ENCODE data around the gene LIPG. TPM values are rescaled to one million over a fixed set of nuclear protein-coding genes. Genes with fewer than 3 reads are reported as not detected.

LIPG gene
- total RNA-seq, 4 donors from 2014 or later: 0.24 to 6.4 (median 1.9) TPM

DNA sequence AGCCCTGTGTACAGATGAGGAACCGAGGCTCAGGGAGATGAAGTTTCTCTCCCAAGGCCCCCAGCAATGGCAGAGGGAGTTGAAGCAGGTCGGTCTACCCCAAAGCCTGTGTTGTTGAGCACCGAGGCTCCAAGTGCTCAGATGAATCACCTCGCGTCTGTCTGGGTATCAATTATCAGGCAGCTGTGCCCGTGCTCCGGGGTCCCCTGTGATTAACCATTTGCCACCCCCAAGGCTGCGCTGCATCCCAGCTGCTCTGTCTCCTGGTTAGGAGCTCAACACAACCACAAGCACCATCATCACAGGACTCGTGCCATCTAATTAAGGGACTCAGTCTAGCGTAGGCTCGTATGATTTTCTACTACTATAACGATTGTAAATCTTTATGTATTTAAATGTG is 27.1 kb downstream of the LIPG start:
- no peak for TF ChIP-seq POLR2A (IDR thresholded peaks at IDR 0.05)
- TF ChIP-seq CTCF (IDR thresholded peaks at IDR 0.05 in 4 of 5, conservative IDR thresholded peaks at IDR 0.05 in 1 of 5): no peak
- ATAC-seq (no peak), DNase-seq (no peak)
- Histone ChIP-seq H3K27me3 (no peaks in the 10 kb centered on the region), H3K4me3 (no peak overlapping the region), H3K9me3 (no peaks in the 10 kb centered on the region), H3K36me3 (no peaks in the 10 kb centered on the region), H3K27ac (no peak overlapping the region), H3K4me1 (no peaks in the 10 kb centered on the region)
- intact Hi-C loops (cut with DNase I; ENCODE audit: low total_unique reads) (no loop called here), in situ Hi-C loops (cut with MboI; ENCODE audit: low sequenced_read_pairs in 4 of 4) (no loop called here)

GRCh38 chr18:49590608-49591007 is 28.8 kb downstream of the LIPG start:
- Histone ChIP-seq H3K36me3 (no peaks in the 10 kb centered on the region), H3K4me1 (no peaks in the 10 kb centered on the region), H3K27ac (no peak overlapping the region), H3K9me3 (no peaks in the 10 kb centered on the region), H3K27me3 (no peaks in the 10 kb centered on the region), H3K4me3 (no peak overlapping the region)
- TF ChIP-seq POLR2A (IDR thresholded peaks at IDR 0.05) (no peak), CTCF (IDR thresholded peaks at IDR 0.05 in 4 of 5, conservative IDR thresholded peaks at IDR 0.05 in 1 of 5) (no peak)
- no peak for ATAC-seq
- intact Hi-C loops (cut with DNase I; ENCODE audit: low total_unique reads) (no loop called here), in situ Hi-C loops (cut with MboI; ENCODE audit: low sequenced_read_pairs in 4 of 4) (no loop called here)
- DNase-seq: no peak

DNA sequence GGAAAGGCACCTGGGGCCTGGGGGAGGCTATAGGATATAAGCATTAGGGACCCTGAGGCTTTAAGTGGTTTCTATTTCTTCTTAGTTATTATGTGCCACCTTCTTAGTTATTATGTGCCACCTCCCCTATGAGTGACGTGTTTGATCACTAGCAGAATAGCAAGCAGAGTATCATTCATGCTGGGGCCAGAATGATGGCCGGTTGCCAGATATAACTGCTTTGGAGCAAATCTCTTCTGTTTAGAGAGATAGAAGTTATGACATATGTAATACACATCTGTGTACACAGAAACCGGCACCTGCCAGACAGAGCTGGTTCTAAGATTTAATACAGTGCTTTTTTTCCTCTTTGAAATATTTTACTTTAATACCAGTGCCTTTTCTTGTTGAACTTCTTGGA is 29.4 kb downstream of the LIPG start:
- ATAC-seq (no peak), DNase-seq (no peak)
- Histone ChIP-seq H3K27ac (no peak overlapping the region), H3K4me1 (no peaks in the 10 kb centered on the region), H3K4me3 (no peak overlapping the region), H3K9me3 (no peaks in the 10 kb centered on the region), H3K36me3 (no peaks in the 10 kb centered on the region), H3K27me3 (no peaks in the 10 kb centered on the region)
- in situ Hi-C loops (cut with MboI; ENCODE audit: low sequenced_read_pairs in 4 of 4) (no loop called here), intact Hi-C loops (cut with DNase I; ENCODE audit: low total_unique reads) (no loop called here)
- TF ChIP-seq CTCF (IDR thresholded peaks at IDR 0.05 in 4 of 5, conservative IDR thresholded peaks at IDR 0.05 in 1 of 5) (no peak), POLR2A (IDR thresholded peaks at IDR 0.05) (no peak)

- in situ Hi-C loops (cut with MboI; ENCODE audit: low sequenced_read_pairs in 4 of 4): no loop called here
- intact Hi-C loops (cut with DNase I; ENCODE audit: low total_unique reads): no loop called here
Observed at GRCh38 chr18:49591775-49592174, 29.9 kb downstream of the LIPG start.

More at GRCh38 chr18:49591775-49592174, 29.9 kb downstream of the LIPG start:
- H3K36me3 ChIP-seq: no peaks in the 10 kb centered on the region
- H3K27me3 ChIP-seq: no peaks in the 10 kb centered on the region
- no peaks in the 10 kb centered on the region for H3K9me3 ChIP-seq
- no peak overlapping the region for H3K4me3 ChIP-seq
- no peaks in the 10 kb centered on the region for H3K4me1 ChIP-seq
- no peak overlapping the region for H3K27ac ChIP-seq
- DNase-seq: no peak
- ATAC-seq: no peak
- no peak for TF ChIP-seq CTCF (IDR thresholded peaks at IDR 0.05 in 4 of 5, conservative IDR thresholded peaks at IDR 0.05 in 1 of 5)
- no peak for TF ChIP-seq POLR2A (IDR thresholded peaks at IDR 0.05)
